ENCODE data around the gene HPSE2.

- TF ChIP-seq REST (IDR thresholded peaks at IDR 0.05; ENCODE audit: borderline replicate concordance in 1 of 2, low read depth in 1 of 2, low read length in 2 of 2) (no peak), RNF2 (conservative IDR thresholded peaks at IDR 0.05; ENCODE audit: low read depth) (no peak), PHF8 (CRISPR knock-in tag; IDR thresholded peaks at IDR 0.05) (no peak), ZNF274 (CRISPR knock-in tag; IDR thresholded peaks at IDR 0.05) (no peak), YEATS2 (CRISPR knock-in tag; IDR thresholded peaks at IDR 0.05; ENCODE audit: borderline replicate concordance) (no peak), YY1 (IDR thresholded peaks at IDR 0.05; ENCODE audit: insufficient read depth, insufficient replicate concordance, low read depth, low read length) (no peak), MEIS2 (CRISPR knock-in tag; IDR thresholded peaks at IDR 0.05) (no peak)
- TF ChIP-seq, protein P1, sequence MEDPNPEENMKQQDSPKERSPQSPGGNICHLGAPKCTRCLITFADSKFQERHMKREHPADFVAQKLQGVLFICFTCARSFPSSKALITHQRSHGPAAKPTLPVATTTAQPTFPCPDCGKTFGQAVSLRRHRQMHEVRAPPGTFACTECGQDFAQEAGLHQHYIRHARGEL (CRISPR knock-in tag; IDR thresholded peaks at IDR 0.05) = no peak
- TF ChIP-seq, protein P2, sequence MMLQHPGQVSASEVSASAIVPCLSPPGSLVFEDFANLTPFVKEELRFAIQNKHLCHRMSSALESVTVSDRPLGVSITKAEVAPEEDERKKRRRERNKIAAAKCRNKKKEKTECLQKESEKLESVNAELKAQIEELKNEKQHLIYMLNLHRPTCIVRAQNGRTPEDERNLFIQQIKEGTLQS (CRISPR knock-in tag; IDR thresholded peaks at IDR 0.05) = no peak
Measured at GRCh38 chr10:98463976-98464754, 771.5 kb downstream of the HPSE2 start.
